NCI-H1930 (cell line): ENCODE data around the gene PHGDH.
"Not testable (repeated sequence)": the region's sequence is repeated elsewhere in the genome, so short reads cannot be mapped to it uniquely, and the experiment has no call there.

Source experiments
- DNase-seq, 2 experiments: peaks; one replicate each; lab custom pipeline; 2025; lab: John Stamatoyannopoulos, UW

The PHGDH gene

GRCh38 chr1:119700326-119700725 is 11.4 kb upstream of the PHGDH start:
- no peak for DNase-seq

GRCh38 chr1:119701659-119702058 is 10.1 kb upstream of the PHGDH start:
- no peak for DNase-seq

DNA sequence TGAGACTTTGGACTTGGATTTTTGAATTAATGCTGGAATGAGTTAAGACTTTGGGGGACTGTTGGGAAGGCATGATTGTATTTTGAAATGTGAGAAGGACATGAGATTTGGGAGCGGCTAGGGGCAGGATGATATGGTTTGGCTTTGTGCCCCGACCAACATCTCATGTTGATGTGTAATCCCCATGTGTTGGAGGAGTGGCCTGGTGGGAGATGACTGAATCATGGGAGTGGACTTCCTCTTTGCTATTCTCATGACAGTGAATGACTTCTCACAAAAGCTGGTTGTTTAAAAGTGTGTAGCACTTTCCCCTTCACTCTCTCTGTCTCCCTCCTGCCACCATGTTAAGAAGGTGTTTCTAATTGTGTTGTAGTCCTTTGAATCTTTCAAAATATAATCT is 9.3 kb upstream of the PHGDH start:
- no peak for DNase-seq

DNA sequence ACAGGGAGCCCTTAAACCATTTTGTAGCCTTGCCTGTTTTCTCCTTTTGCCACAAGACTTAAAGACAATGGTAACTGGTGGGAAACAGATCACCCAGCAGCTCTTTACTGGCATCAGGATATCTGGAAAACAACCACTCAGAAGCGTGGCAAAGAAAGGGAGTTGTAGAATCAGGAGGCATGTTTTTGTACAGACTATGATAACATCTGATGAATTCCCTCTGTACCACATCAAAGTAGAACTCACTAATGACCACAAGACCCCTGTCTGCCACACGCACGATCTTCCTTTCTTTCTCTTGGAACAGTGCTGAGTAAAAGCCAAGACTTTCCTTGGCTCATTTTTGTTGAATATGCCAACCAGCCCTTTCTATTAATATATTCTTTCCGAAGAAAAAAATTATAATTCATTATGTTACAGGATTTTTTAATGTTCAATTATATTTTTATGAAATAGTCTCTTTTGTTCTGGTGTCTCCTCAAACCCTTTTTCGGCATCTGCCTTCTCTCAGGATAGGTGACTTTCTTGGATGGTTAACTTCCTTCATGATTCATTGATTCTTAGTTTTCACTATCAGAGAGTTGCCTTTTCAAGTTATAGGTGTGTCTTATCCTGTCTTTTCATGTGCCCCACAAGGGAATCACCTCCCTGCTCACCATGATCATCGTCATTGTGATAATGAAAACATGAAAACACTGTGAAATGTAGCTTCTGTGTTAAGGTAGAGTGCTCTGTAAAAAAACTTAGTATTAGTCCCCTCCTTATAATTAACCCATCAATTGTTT is 7.9 kb upstream of the PHGDH start:
- no peak for DNase-seq

GRCh38 chr1:119706599-119706998 is 5.1 kb upstream of the PHGDH start:
- not testable (repeated sequence) for DNase-seq

DNA sequence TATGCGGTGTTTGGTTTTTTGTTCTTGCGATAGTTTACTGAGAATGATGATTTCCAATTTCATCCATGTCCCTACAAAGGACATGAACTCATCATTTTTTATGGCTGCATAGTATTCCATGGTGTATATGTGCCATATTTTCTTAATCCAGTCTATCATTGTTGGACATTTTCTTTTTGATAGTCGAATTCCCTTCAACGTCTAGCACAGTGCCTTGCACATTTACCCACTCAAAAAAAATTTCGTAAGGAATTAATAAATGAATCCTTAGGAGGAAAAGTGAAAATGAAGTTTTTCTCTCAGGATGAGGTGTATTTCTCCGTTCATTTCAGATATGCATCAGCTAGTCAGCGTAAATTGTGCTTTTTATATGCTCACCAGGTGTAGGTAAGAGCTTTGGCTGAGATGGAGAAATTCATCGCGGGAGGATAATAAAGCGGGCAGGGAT is 354 bp upstream of the PHGDH start:
- DNase-seq: not testable (repeated sequence)

GRCh38 chr1:119712342-119713038 is 756 bp downstream of the PHGDH start:
- DNase-seq: peak; percentile 57 to 68

- DNase-seq: no peak
Observed at GRCh38 chr1:119713039-119713748, 1.5 kb downstream of the PHGDH start.

GRCh38 chr1:119713749-119714456 is 2.2 kb downstream of the PHGDH start:
- DNase-seq: no peak

- DNase-seq: no peak
Observed at GRCh38 chr1:119714583-119714982, 2.8 kb downstream of the PHGDH start.

DNA sequence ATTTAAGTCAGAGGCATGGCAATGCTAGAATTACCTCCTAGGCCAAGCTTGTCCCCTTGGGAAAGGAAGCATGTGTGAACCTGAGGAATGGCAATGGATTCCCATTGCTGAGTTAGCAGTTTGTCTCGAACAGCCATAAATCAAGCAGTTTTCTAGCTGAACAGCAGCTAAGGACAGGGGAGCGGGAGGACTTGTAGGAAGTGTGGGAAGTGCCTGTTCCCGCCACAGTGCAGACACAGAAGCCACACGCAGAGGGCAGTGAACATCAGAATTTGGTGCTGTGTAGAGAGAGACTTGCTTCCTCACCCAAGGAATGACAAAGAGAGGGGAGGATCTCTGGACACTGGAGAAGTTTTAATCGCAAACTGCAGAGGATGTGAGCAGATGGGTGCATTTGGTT is 3.8 kb downstream of the PHGDH start:
- no peak for DNase-seq

- no peak for DNase-seq
Observed at GRCh38 chr1:119718409-119718808, 6.7 kb downstream of the PHGDH start.

- no peak for DNase-seq
Observed at GRCh38 chr1:119718972-119719371, 7.2 kb downstream of the PHGDH start.

DNA sequence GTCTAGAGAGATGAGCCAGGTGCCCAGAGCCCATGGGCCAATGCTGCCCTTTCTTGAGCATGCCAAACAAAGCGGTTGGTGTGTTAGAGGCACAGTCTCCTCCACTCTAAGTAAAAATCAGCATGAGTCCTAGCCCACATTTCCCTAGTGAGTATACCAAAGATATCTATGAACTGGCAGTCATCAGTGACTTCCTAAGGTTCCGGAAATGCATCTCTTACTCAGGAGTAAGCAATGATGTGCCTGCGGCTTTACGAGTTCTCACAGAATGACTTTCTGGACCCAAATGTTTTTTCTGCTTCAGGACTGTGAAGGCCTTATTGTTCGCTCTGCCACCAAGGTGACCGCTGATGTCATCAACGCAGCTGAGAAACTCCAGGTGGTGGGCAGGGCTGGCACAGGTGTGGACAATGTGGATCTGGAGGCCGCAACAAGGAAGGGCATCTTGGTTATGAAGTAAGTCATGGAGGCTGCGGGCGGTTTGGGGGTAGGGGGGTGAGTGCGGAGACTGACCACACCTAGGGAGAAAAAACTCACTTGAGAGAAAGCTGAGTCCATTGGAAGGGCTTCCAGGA is 9.2 kb downstream of the PHGDH start:
- DNase-seq: no peak

- DNase-seq: no peak
Observed at GRCh38 chr1:119721896-119722295, 10.2 kb downstream of the PHGDH start.

- no peak for DNase-seq
Observed at GRCh38 chr1:119724611-119725218, 13.0 kb downstream of the PHGDH start.

DNA sequence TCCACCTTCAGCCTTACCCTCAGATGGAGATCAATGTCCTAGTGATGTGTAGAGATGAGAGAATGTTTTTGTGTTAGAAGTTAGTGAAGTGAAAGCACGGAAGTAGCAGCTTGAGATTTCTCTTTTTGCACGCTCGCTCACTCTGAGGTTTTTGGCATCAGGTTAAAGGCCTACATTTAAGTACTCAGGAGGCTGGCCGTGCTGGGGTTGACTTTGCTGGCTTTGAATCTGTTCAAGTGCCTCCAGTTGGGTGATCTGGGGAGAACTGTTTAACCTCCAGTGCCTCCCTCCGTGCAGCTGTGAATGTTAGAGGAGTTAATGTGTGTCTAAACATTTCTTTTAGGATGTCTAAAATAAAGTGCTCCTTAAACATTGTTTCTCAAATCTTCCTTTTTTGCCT is 13.9 kb downstream of the PHGDH start:
- no peak for DNase-seq

- no peak for DNase-seq
Observed at GRCh38 chr1:119727991-119728390, 16.3 kb downstream of the PHGDH start.

DNA sequence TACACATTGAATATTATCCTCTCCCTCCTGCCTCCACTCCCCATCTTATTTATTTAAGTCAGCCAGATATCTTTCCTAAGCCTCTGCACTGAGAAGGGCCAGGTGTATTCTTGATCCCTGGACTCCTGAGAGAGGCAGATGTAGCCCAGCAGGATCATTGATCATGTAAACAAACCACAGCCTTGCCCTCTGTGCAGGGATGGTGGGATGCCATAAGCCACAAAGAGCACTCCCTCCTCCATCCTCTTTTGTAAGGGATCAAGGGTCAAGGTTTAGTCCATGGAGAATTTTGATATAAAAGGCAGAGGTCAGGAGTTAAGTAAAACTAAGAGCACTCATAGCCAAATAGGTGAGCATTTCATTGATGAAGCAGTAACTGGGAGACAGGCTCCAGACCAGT is 17.3 kb downstream of the PHGDH start:
- no peak for DNase-seq

DNA sequence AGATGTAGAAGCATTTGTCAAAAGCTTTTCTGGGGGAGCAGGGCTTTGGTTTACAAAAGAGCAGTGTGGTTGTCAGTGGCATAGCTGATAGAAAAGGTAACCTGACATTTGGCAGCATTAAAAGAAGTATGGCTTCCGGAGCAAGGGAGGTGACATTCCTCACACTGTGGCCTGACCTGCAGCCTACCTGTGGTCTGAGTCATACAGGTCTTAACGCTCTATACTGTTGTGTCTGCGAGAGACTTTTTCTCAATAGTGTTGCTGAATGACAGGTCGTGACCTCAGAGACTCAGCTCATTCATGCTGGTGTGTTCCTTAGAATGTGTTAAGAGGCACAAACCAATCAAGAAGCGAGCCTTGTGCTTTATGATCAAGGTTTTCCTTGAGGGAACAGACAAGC is 19.3 kb downstream of the PHGDH start:
- DNase-seq: no peak

- no peak for DNase-seq
Observed at GRCh38 chr1:119731741-119732430, 20.2 kb downstream of the PHGDH start.
